GM12878 (cell line): Measurements from ENCODE around the gene CMBL. TPM values are rescaled to one million over a fixed set of nuclear protein-coding genes. Genes with fewer than 3 reads are reported as not detected.
A peak's percentile ranks its signal among the peaks of the same experiment; 100 is the strongest.

ENCODE experiments used
- ATAC-seq: fragments of 200-7000 bp; cut with Tn5 transposase; 3 replicates; pipeline ENCODE4 v1.9.1; 2020; ENCODE audit warnings: mild to moderate bottlenecking, moderate library complexity
- BruUV-seq: library from RNA; stranded (reverse); fragments of 400-500 nt; replicated peaks from 2 replicates; lab custom pipeline; 2021; lab: Mats Ljungman, UMichigan
- CTCF ChIA-PET: fragments of 300-600 bp; sonication (Branson Sonifier 250); formaldehyde crosslinking; extraction: SDS; loops from one replicate; lab custom pipeline; 2021; ENCODE audit warnings: inconsistent platforms; lab: Yijun Ruan, JAX
- POLR2A ChIA-PET: fragments of 350-600 bp; formaldehyde crosslinking; extraction: SDS; loops from one replicate; lab custom pipeline; 2021; ENCODE audit warnings: inconsistent platforms; lab: Charles Lee
- RAD21 ChIA-PET: fragments of 300-600 bp; sonication (Branson Sonifier 250); formaldehyde crosslinking; loops from one replicate; lab custom pipeline; 2023; ENCODE audit warnings: antibody characterized with exemption; ENCODE audit not compliant: unreplicated experiment; lab: Charles Lee
- SMC1A ChIA-PET: fragments of 300-600 bp; sonication (Branson Sonifier 250); formaldehyde crosslinking; loops from one replicate; lab custom pipeline; 2023; ENCODE audit not compliant: unreplicated experiment, uncharacterized antibody; lab: Charles Lee
- DNase-seq: peaks from one replicate; pipeline ENCODE4 v3.0.0-alpha.2; 2011; ENCODE audit warnings: low read depth, low spot score
- FAIRE-seq: peaks from 3 replicates; lab custom pipeline; 2011; peaks lifted over from hg19 to GRCh38; lab: Jason Lieb, UNC
- H2AFZ ChIP-seq: 2 replicates; pipeline ENCODE4 v1.6.0; 2011; ENCODE audit warnings: low read depth, low read length, control low read depth; ENCODE audit not compliant: control insufficient read depth
- H3K27ac ChIP-seq: 2 replicates; pipeline ENCODE4 v1.5.1; 2011; ENCODE audit warnings: control low read depth; ENCODE audit not compliant: control insufficient read depth, insufficient read depth
- H3K27me3 ChIP-seq, 2 experiments: replicated peaks in 1 of 2; 2 replicates each; pipeline versions ENCODE4 v1.6.0 to v1.6.1; 2011; ENCODE audit warnings: low read length in 1 of 2; ENCODE audit not compliant: control insufficient read depth in 2 of 2, insufficient read depth in 2 of 2
- H3K36me3 ChIP-seq, 2 experiments: 2 replicates each; pipeline ENCODE4 v1.5.1; 2011; ENCODE audit warnings: low read length in 1 of 2; ENCODE audit not compliant: control insufficient read depth in 2 of 2, insufficient read depth in 2 of 2
- H3K4me1 ChIP-seq: 2 replicates; pipeline ENCODE4 v1.6.1; 2011; ENCODE audit warnings: mild to moderate bottlenecking, low read length, moderate library complexity, mixed read lengths; ENCODE audit not compliant: control insufficient read depth, insufficient read depth
- H3K4me2 ChIP-seq: 2 replicates; pipeline ENCODE4 v1.6.0; 2011; ENCODE audit warnings: control low read depth; ENCODE audit not compliant: control insufficient read depth, insufficient read depth
- H3K4me3 ChIP-seq: fragments of 200-600 bp; sonication (generic); 2 replicates; pipeline ENCODE4 v1.5.1; 2016
- H3K79me2 ChIP-seq: 2 replicates; pipeline ENCODE4 v1.6.0; 2011; ENCODE audit warnings: low read length; ENCODE audit not compliant: control insufficient read depth, insufficient read depth
- H3K9ac ChIP-seq: 2 replicates; pipeline ENCODE4 v1.8.0; 2011; ENCODE audit warnings: low read length, control low read depth, mixed read lengths; ENCODE audit not compliant: control insufficient read depth, insufficient read depth
- H3K9me3 ChIP-seq: replicated peaks from 3 replicates; pipeline ENCODE4 v1.5.1; 2011; ENCODE audit warnings: mild to moderate bottlenecking, low read length; ENCODE audit not compliant: control insufficient read depth, insufficient read depth
- H4K20me1 ChIP-seq: 2 replicates; pipeline ENCODE4 v1.6.0; 2011; ENCODE audit not compliant: control insufficient read depth, insufficient read depth
- ATF3 ChIP-seq: IDR thresholded peaks from 2 replicates; pipeline ENCODE4 v1.6.1; 2011; ENCODE audit warnings: low read depth, mild to moderate bottlenecking, low read length, moderate library complexity, borderline replicate concordance; ENCODE audit errors: extremely low read depth
- ATF7 ChIP-seq: fragments of 450-650 bp; IDR thresholded peaks from 2 replicates; pipeline ENCODE4 v1.6.1; 2016; ENCODE audit warnings: low read depth, mild to moderate bottlenecking
- BACH1 ChIP-seq: fragments of 450-650 bp; IDR thresholded peaks from 2 replicates; pipeline ENCODE4 v1.6.1; 2017; ENCODE audit warnings: mild to moderate bottlenecking, borderline replicate concordance
- BCL3 ChIP-seq: IDR thresholded peaks from 2 replicates; pipeline ENCODE4 v1.6.1; 2011; ENCODE audit warnings: borderline replicate concordance, low read depth, mild to moderate bottlenecking, moderate library complexity, low read length; ENCODE audit not compliant: insufficient read depth, poor library complexity, severe bottlenecking
- CHD4 ChIP-seq: fragments of 200-600 bp; sonication (generic); IDR thresholded peaks from 2 replicates; pipeline ENCODE4 v1.6.1; 2016; ENCODE audit warnings: mild to moderate bottlenecking
- CREB1 ChIP-seq: IDR thresholded peaks from 2 replicates; pipeline ENCODE4 v1.6.1; 2012; ENCODE audit warnings: low read depth, mild to moderate bottlenecking, inconsistent platforms
- EP300 ChIP-seq, 2 experiments: fragments of 150-350 bp in 1 of 2; IDR thresholded peaks; 2 replicates each; pipeline ENCODE4 v1.6.1; 2011 to 2012; ENCODE audit warnings: low read depth in 2 of 2, low read length in 2 of 2, borderline replicate concordance in 1 of 2, improper control_type of control experiment in 1 of 2, inconsistent platforms in 1 of 2; ENCODE audit not compliant: control insufficient read depth in 1 of 2
- ETV6 ChIP-seq, 2 experiments: fragments of 450-650 bp in 1 of 2; IDR thresholded peaks in 1 of 2; conservative IDR thresholded peaks in 1 of 2; 2 replicates each; pipeline ENCODE4 v1.6.1; 2014; ENCODE audit warnings: antibody characterized with exemption in 1 of 2, borderline replicate concordance in 1 of 2, low read depth in 1 of 2, mild to moderate bottlenecking in 1 of 2, moderate library complexity in 1 of 2
- HDGF ChIP-seq: fragments of 450-650 bp; IDR thresholded peaks from 2 replicates; pipeline ENCODE4 v1.6.1; 2016; ENCODE audit warnings: antibody characterized with exemption
- KAT2A ChIP-seq: conservative IDR thresholded peaks from 2 replicates; pipeline ENCODE4 v1.6.1; 2011; ENCODE audit warnings: low read depth, low read length; ENCODE audit not compliant: control insufficient read depth
- MTA2 ChIP-seq: fragments of 450-650 bp; IDR thresholded peaks from 2 replicates; pipeline ENCODE4 v1.6.1; 2016; ENCODE audit warnings: low read depth, mild to moderate bottlenecking, moderate library complexity
- RB1 ChIP-seq: fragments of 450-650 bp; formaldehyde crosslinking; IDR thresholded peaks from 2 replicates; pipeline ENCODE4 v1.6.1; 2017; ENCODE audit warnings: mild to moderate bottlenecking, borderline replicate concordance
- RFX5 ChIP-seq: IDR thresholded peaks from 2 replicates; pipeline ENCODE4 v1.6.1; 2011; ENCODE audit warnings: low read depth, low read length, improper control_type of control experiment
- SIX5 ChIP-seq: IDR thresholded peaks from 2 replicates; pipeline ENCODE4 v1.6.1; 2011; ENCODE audit warnings: mild to moderate bottlenecking, low read depth, low read length, moderate library complexity; ENCODE audit not compliant: severe bottlenecking
- SKIL ChIP-seq: fragments of 450-650 bp; IDR thresholded peaks from 2 replicates; pipeline ENCODE4 v1.6.1; 2017; ENCODE audit warnings: mild to moderate bottlenecking, low read depth, inconsistent platforms; ENCODE audit not compliant: poor library complexity, severe bottlenecking
- SP1 ChIP-seq: IDR thresholded peaks from one replicate; pipeline ENCODE4 v1.6.1; 2011; ENCODE audit warnings: low read depth, low read length
- SUZ12 ChIP-seq: fragments of 200-600 bp; sonication (generic); IDR thresholded peaks from one replicate; pipeline ENCODE4 v1.6.1; 2018; ENCODE audit warnings: antibody characterized with exemption, mild to moderate bottlenecking; ENCODE audit not compliant: unreplicated experiment
- YY1 ChIP-seq: IDR thresholded peaks from 2 replicates; pipeline ENCODE4 v1.6.1; 2011; ENCODE audit warnings: low read depth, mild to moderate bottlenecking, low read length
- WGBS: methylation state at CpG from one replicate; pipeline ENCODE4 v1.1.6; 2016; ENCODE audit warnings: low lambda C conversion rate; ENCODE audit not compliant: insufficient replicate concordance, insufficient coverage; ENCODE audit errors: missing lambda C conversion rate; 5-methylcytosine and 5-hydroxymethylcytosine counted together
- in situ Hi-C: fragments of 300-500 bp; cut with MboI; formaldehyde crosslinking; loops from 9 replicates; pipeline ENCODE4 v1.14.3; 2018; ENCODE audit warnings: mixed read lengths
- intact Hi-C: fragments of 100-400 bp; cut with micrococcal nuclease; formaldehyde crosslinking; loops from one replicate; pipeline ENCODE4 v1.14.2; 2022; ENCODE audit not compliant: unreplicated experiment
- polyA plus RNA-seq, 11 experiments: library from polyadenylated mRNA; depleted of rRNA in 4 of 11; unstranded in 6 of 11; stranded (reverse) in 5 of 11; fragments of >200 nt; fragmentation: Nextera tagmentation in 4 of 11; fragmentation: Illumina TruSeq in 1 of 11; extraction: Ambion mirVana in 4 of 11; extraction: Trizol in 1 of 11; gene quantifications; 1 replicate in 1 of 11; 2 replicates in 10 of 11; pipeline versions ENCODE4 v1.2.1 to v1.2.3, GENCODE V29; 2011 to 2016; ENCODE audit warnings: inconsistent platforms in 2 of 11, missing spikeins in 2 of 11, low read depth in 1 of 11
- total RNA-seq, 4 experiments: library from RNA; depleted of rRNA in 3 of 4; stranded (reverse); fragments of >200 nt in 3 of 4; fragmentation: Illumina TruSeq in 1 of 4; extraction: Trizol in 1 of 4; gene quantifications; 2 replicates each; pipeline versions ENCODE4 v1.2.1 to v1.2.3, GENCODE V29; 2013 to 2021

The CMBL gene
- total and polyA plus RNA-seq, 10 of the 15 experiments (the other 5 are each of a cell fraction or from before 2014, with no cell fraction given): 1.8 to 15.6 (median 7.5) TPM

DNA sequence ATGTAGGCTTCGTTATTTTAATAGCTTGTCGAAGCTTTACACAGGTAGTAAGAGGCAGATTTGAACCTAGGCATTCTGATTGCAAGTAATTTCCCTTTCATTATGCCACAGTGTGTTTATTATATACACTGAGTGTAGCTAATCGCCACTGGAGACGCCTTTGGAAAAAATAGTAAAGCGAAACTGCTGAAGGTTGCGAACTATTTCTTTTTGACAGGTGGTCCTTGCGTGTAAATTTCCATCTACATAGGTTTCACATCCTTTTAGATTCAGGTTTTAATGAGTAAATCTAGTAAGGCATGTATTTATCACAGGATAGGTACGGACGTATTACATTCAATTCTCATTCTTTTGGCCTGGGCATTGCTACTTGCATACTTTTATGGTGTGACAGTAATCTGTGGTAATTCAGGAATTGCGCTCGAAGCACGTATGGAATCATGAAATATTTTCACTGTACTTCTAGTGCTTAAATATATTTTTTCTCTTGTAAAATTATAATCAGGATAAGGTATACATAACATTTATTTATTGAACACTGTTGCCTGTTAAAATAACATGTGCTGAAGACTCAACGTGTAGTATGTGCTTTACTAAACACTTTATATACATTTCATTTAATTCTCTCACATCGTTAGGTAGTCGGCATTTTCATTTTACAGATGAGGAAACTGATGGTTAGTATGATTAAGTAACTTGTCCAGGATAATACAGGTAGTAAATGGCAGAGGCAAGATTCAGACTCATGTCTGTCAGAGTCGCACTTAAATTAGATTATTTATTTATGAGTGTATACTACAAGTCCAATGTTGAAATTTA is 47.6 kb upstream of the CMBL start:
- DNase-seq (no peak), FAIRE-seq (peak; percentile 35), ATAC-seq (peak; percentile 16)
- intact Hi-C loops: loop anchor here (5.0 to 10.0 kb wide), 4 partner anchors 47 to 410 kb away; partner anchors contain the start of gene DAP
- Histone ChIP-seq H3K9me3 (no peaks in the 10 kb centered on the region), H3K36me3 (no peaks in the 10 kb centered on the region), H3K9ac (peak overlapping the region; percentile 92), H3K4me2 (peak overlapping the region; percentile 94), H3K4me1 (peaks cover 3% of the 10 kb centered on the region; the same call in 1 of the 2 replicates), H3K79me2 (peaks cover 76% of the 10 kb centered on the region), H3K27me3 (no peaks in the 10 kb centered on the region), H3K27ac (peak overlapping the region; percentile 97), H4K20me1 (no peaks in the 10 kb centered on the region), H2AFZ (no peak overlapping the region), H3K4me3 (peak overlapping the region; percentile 97)
- ChIA-PET RAD21 (interaction anchor here (0.9 to 1.1 kb wide), 2 partner anchors 9 to 87 kb away, joined by 3 to 5 read pairs; no protein-coding TSS in a partner anchor), CTCF (interaction anchor here (0.8 to 1.1 kb wide), 5 partner anchors 9 to 272 kb away, joined by 3 to 7 read pairs (median 4); no protein-coding TSS in a partner anchor), POLR2A (interaction anchor here (0.6 to 1.0 kb wide), 5 partner anchors 13 to 279 kb away, joined by 3 to 4 read pairs (median 3); partner anchors contain the start of gene ROPN1L), SMC1A (interaction anchor here (1.2 to 1.4 kb wide), 3 partner anchors 11 to 46 kb away, joined by 3 to 6 read pairs (median 4); no protein-coding TSS in a partner anchor)
- 15% methylated on average over 16 of the region's 16 CpGs for WGBS
- TSS peak; percentile 61 for BruUV-seq
- in situ Hi-C loops: no loop called here
- TF ChIP-seq ATF3 (no peak), MTA2 (peak; percentile 53; the same call in 1 of the 2 replicates), HDGF (no peak), EP300 (IDR thresholded peaks at IDR 0.05; ENCODE audit: borderline replicate concordance in 1 of 2, control insufficient read depth in 1 of 2, low read depth in 2 of 2, low read length in 2 of 2) (peak; percentile 25 to 75; a peak in 2 of 4 replicates), BACH1 (no peak; the same call in 1 of the 2 replicates), ATF7 (no peak), CHD4 (no peak), SIX5 (no peak), RFX5 (no peak), BCL3 (no peak), KAT2A (no peak), CREB1 (no peak), SP1 (no peak), SUZ12 (no peak), ETV6 (conservative IDR thresholded peaks at IDR 0.05 in 1 of 2, IDR thresholded peaks at IDR 0.05 in 1 of 2; ENCODE audit: borderline replicate concordance in 1 of 2, low read depth in 1 of 2) (no peak), RB1 (no peak), SKIL (peak; percentile 17), YY1 (no peak)
